Neural progenitor cell (in vitro differentiated cells): Measurements from ENCODE around the gene STIM1. TPM values are rescaled to one million over a fixed set of nuclear protein-coding genes. Genes with fewer than 3 reads are reported as not detected.

Experiments used
- DNase-seq: peaks from one replicate; pipeline ENCODE4 v3.0.0-alpha.2; 2016; ENCODE audit warnings: low spot score
- H2AFZ ChIP-seq: fragments of 200-600 bp; sonication (generic); replicated peaks from 2 replicates; pipeline ENCODE4 v1.6.1; 2016; ENCODE audit warnings: antibody characterized with exemption
- H3F3A ChIP-seq: fragments of 200-600 bp; sonication (generic); 2 replicates; pipeline ENCODE4 v1.6.1; 2016; ENCODE audit warnings: antibody characterized with exemption, low read depth
- H3K27ac ChIP-seq: fragments of 200-600 bp; sonication (generic); 2 replicates; pipeline ENCODE4 v1.5.1; 2016; ENCODE audit warnings: mild to moderate bottlenecking
- H3K27me3 ChIP-seq: fragments of 200-600 bp; sonication (generic); 2 replicates; pipeline ENCODE4 v1.6.1; 2016; ENCODE audit warnings: mild to moderate bottlenecking, moderate library complexity
- H3K36me3 ChIP-seq: fragments of 200-600 bp; sonication (generic); 2 replicates; pipeline ENCODE4 v1.5.1; 2016
- H3K4me1 ChIP-seq: fragments of 200-600 bp; sonication (generic); 2 replicates; pipeline ENCODE4 v1.6.1; 2016; ENCODE audit warnings: mixed run types
- H3K4me2 ChIP-seq: fragments of 200-600 bp; sonication (generic); 2 replicates; pipeline ENCODE4 v1.6.1; 2016
- H3K4me3 ChIP-seq: fragments of 200-600 bp; sonication (generic); 2 replicates; pipeline ENCODE4 v1.5.1; 2016
- H3K79me2 ChIP-seq: fragments of 200-600 bp; sonication (generic); 2 replicates; pipeline ENCODE4 v1.6.1; 2016; ENCODE audit warnings: low read depth
- H3K9ac ChIP-seq: fragments of 200-600 bp; sonication (generic); 2 replicates; pipeline ENCODE4 v1.6.1; 2016
- H3K9me3 ChIP-seq: fragments of 200-600 bp; sonication (generic); 2 replicates; pipeline ENCODE4 v1.5.1; 2016; ENCODE audit warnings: low read depth
- H4K20me1 ChIP-seq: fragments of 200-600 bp; sonication (generic); 2 replicates; pipeline ENCODE4 v1.6.1; 2016; ENCODE audit warnings: low read depth
- H3K27ac Mint-ChIP-seq: 3 replicates; pipeline ENCODE4 v1.8.0; 2021; ENCODE audit warnings: mixed read lengths
- H3K27me3 Mint-ChIP-seq: 2 replicates; pipeline ENCODE4 v1.8.0; 2022; ENCODE audit warnings: low read depth, mild to moderate bottlenecking, inconsistent platforms, moderate library complexity, mixed read lengths; ENCODE audit not compliant: insufficient read depth
- H3K36me3 Mint-ChIP-seq: 3 replicates; pipeline ENCODE4 v1.8.0; 2021; ENCODE audit warnings: mixed read lengths
- H3K4me1 Mint-ChIP-seq: 3 replicates; pipeline ENCODE4 v1.8.0; 2021; ENCODE audit warnings: mixed read lengths
- H3K4me3 Mint-ChIP-seq: 3 replicates; pipeline ENCODE4 v1.8.0; 2021; ENCODE audit warnings: mild to moderate bottlenecking, moderate library complexity, mixed read lengths
- H3K9me3 Mint-ChIP-seq: 3 replicates; pipeline ENCODE4 v1.8.0; 2020; ENCODE audit warnings: mixed read lengths
- EZH2 ChIP-seq: fragments of 200-600 bp; sonication (generic); IDR thresholded peaks from 2 replicates; pipeline ENCODE4 v1.6.1; 2017; ENCODE audit warnings: antibody characterized with exemption, mild to moderate bottlenecking, moderate library complexity
- EZH2phosphoT487 ChIP-seq: fragments of 200-600 bp; sonication (generic); IDR thresholded peaks from 2 replicates; pipeline ENCODE4 v1.6.1; 2017; ENCODE audit warnings: antibody characterized with exemption
- total RNA-seq: library from RNA; depleted of rRNA; stranded (reverse); fragments of >200 nt; gene quantifications from 2 replicates; pipeline ENCODE4 v1.2.3, GENCODE V29; 2015; ENCODE audit warnings: low replicate concordance
- TF ChIP-seq, protein P1 (sequence below): fragments of 200-600 bp; sonication (generic); IDR thresholded peaks from 2 replicates; pipeline ENCODE4 v1.5.1; 2017; ENCODE audit warnings: antibody characterized with exemption, mild to moderate bottlenecking

The STIM1 gene
- total RNA-seq, 1 donor from 2014 or later = 18.9 TPM

- Mint-ChIP-seq H3K4me3 (no peak overlapping the region), H3K27ac (no peak overlapping the region), H3K9me3 (peaks cover 27% of the 10 kb centered on the region), H3K4me1 (no peaks in the 10 kb centered on the region), H3K36me3 (peaks cover 8% of the 10 kb centered on the region), H3K27me3 (no peaks in the 10 kb centered on the region)
- no peak overlapping the region for H2AFZ ChIP-seq
- no peaks in the 10 kb centered on the region for H3K27me3 ChIP-seq
- H3K9me3 ChIP-seq = no peaks in the 10 kb centered on the region
- no peaks in the 10 kb centered on the region for H4K20me1 ChIP-seq
- no peaks in the 10 kb centered on the region for H3K4me1 ChIP-seq
- no peak for DNase-seq
- no peaks in the 10 kb centered on the region for H3K79me2 ChIP-seq
- H3K4me2 ChIP-seq = no peak overlapping the region
- no peak for TF ChIP-seq EZH2
- TF ChIP-seq, protein P1, sequence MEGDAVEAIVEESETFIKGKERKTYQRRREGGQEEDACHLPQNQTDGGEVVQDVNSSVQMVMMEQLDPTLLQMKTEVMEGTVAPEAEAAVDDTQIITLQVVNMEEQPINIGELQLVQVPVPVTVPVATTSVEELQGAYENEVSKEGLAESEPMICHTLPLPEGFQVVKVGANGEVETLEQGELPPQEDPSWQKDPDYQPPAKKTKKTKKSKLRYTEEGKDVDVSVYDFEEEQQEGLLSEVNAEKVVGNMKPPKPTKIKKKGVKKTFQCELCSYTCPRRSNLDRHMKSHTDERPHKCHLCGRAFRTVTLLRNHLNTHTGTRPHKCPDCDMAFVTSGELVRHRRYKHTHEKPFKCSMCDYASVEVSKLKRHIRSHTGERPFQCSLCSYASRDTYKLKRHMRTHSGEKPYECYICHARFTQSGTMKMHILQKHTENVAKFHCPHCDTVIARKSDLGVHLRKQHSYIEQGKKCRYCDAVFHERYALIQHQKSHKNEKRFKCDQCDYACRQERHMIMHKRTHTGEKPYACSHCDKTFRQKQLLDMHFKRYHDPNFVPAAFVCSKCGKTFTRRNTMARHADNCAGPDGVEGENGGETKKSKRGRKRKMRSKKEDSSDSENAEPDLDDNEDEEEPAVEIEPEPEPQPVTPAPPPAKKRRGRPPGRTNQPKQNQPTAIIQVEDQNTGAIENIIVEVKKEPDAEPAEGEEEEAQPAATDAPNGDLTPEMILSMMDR = no peak
- no peak for TF ChIP-seq EZH2phosphoT487
- no peaks in the 10 kb centered on the region for H3F3A ChIP-seq
- H3K36me3 ChIP-seq = no peaks in the 10 kb centered on the region
- H3K4me3 ChIP-seq = no peak overlapping the region
- H3K9ac ChIP-seq = no peak overlapping the region
- H3K27ac ChIP-seq = no peak overlapping the region
These were observed 176.6 kb downstream of the STIM1 start for GRCh38 chr11:4032097-4032496.

DNA sequence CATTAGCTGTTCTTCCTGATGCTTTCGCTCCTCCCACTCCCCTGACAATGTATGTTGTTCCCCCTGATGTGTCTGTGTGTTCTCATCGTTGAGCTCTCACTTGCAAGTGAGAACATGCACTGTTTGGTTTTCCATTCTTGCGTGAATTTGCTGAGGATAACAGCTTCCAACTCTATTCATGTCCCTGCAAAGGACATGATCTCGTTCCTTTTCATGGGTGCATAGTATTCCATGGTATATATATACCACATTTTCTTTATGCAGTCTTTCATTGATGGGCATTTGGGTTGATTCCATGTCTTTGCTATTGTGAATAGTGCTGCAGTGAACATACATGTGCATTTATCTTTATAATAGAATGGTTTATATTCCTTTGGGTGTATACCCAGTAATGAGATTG lies 180.5 kb downstream of the STIM1 start:
- no peak overlapping the region for H3K4me2 ChIP-seq
- TF ChIP-seq EZH2phosphoT487 (no peak), EZH2 (no peak)
- TF ChIP-seq, protein P1 = no peak
- DNase-seq = no peak
- H3K36me3 Mint-ChIP-seq = peaks cover 4% of the 10 kb centered on the region
- H3F3A ChIP-seq = no peaks in the 10 kb centered on the region
- no peaks in the 10 kb centered on the region for H3K4me1 ChIP-seq
- H3K9me3 ChIP-seq = no peaks in the 10 kb centered on the region
- no peak overlapping the region for H3K4me3 ChIP-seq
- no peaks in the 10 kb centered on the region for H3K36me3 ChIP-seq
- H3K4me1 Mint-ChIP-seq = no peaks in the 10 kb centered on the region
- peaks cover 27% of the 10 kb centered on the region for H3K9me3 Mint-ChIP-seq
- H4K20me1 ChIP-seq = no peaks in the 10 kb centered on the region
- H3K27me3 Mint-ChIP-seq = no peaks in the 10 kb centered on the region
- no peak overlapping the region for H3K4me3 Mint-ChIP-seq
- no peaks in the 10 kb centered on the region for H3K27me3 ChIP-seq
- no peak overlapping the region for H3K9ac ChIP-seq
- H3K27ac ChIP-seq = no peak overlapping the region
- H2AFZ ChIP-seq = no peak overlapping the region
- H3K79me2 ChIP-seq = no peaks in the 10 kb centered on the region
- no peak overlapping the region for H3K27ac Mint-ChIP-seq

- Histone ChIP-seq H3K4me3 (no peak overlapping the region), H3K27ac (no peak overlapping the region), H3K27me3 (no peaks in the 10 kb centered on the region), H3K36me3 (no peaks in the 10 kb centered on the region), H3K4me2 (no peak overlapping the region), H3K9ac (no peak overlapping the region), H3K9me3 (no peaks in the 10 kb centered on the region), H3K79me2 (no peaks in the 10 kb centered on the region), H3K4me1 (no peaks in the 10 kb centered on the region), H2AFZ (no peak overlapping the region), H3F3A (no peaks in the 10 kb centered on the region), H4K20me1 (no peaks in the 10 kb centered on the region)
- TF ChIP-seq EZH2phosphoT487 (no peak), EZH2 (no peak)
- TF ChIP-seq, protein P1 = no peak
- H3K27ac Mint-ChIP-seq = no peak overlapping the region
- no peak overlapping the region for H3K4me3 Mint-ChIP-seq
- H3K9me3 Mint-ChIP-seq = peaks cover 23% of the 10 kb centered on the region
- DNase-seq = no peak
- H3K27me3 Mint-ChIP-seq = no peaks in the 10 kb centered on the region
- peaks cover 4% of the 10 kb centered on the region for H3K36me3 Mint-ChIP-seq
- H3K4me1 Mint-ChIP-seq = no peaks in the 10 kb centered on the region
These were observed 183.5 kb downstream of the STIM1 start for GRCh38 chr11:4039011-4039410.

DNA sequence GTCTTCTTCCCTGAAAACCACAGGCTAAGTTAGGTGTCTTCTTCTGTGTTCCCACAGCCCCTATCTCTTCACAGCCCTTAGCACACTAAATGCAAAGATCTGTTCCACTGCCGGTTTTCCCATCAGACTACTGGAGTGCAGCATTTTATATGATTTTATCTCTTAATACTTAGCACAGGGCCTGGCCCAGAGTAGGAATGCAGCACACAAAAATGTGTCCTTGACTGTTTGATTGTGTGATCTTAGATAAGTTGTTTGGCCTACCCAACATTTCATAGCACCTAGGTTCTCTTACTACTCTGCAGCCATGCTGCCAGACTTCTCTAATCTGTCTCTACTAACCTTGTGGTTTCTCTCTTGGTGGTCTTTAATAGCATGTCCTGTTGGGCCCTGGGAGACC lies 185.0 kb downstream of the STIM1 start:
- Histone ChIP-seq H3K9ac (no peak overlapping the region), H4K20me1 (no peaks in the 10 kb centered on the region), H3K79me2 (no peaks in the 10 kb centered on the region), H3K36me3 (no peaks in the 10 kb centered on the region), H3K4me1 (no peaks in the 10 kb centered on the region), H3K27me3 (no peaks in the 10 kb centered on the region), H3K27ac (no peak overlapping the region), H3K4me2 (no peak overlapping the region), H3K4me3 (no peak overlapping the region), H3K9me3 (no peaks in the 10 kb centered on the region), H2AFZ (no peak overlapping the region), H3F3A (no peaks in the 10 kb centered on the region)
- Mint-ChIP-seq H3K27ac (no peak overlapping the region), H3K4me1 (no peaks in the 10 kb centered on the region), H3K9me3 (peaks cover 13% of the 10 kb centered on the region), H3K4me3 (no peak overlapping the region), H3K36me3 (no peaks in the 10 kb centered on the region), H3K27me3 (peaks cover 2% of the 10 kb centered on the region)
- TF ChIP-seq EZH2 = no peak
- TF ChIP-seq, protein P1 = no peak
- TF ChIP-seq EZH2phosphoT487 = no peak
- DNase-seq = no peak
